ENCODE measurements around the gene FRAT2.

FRAT2 gene

DNA sequence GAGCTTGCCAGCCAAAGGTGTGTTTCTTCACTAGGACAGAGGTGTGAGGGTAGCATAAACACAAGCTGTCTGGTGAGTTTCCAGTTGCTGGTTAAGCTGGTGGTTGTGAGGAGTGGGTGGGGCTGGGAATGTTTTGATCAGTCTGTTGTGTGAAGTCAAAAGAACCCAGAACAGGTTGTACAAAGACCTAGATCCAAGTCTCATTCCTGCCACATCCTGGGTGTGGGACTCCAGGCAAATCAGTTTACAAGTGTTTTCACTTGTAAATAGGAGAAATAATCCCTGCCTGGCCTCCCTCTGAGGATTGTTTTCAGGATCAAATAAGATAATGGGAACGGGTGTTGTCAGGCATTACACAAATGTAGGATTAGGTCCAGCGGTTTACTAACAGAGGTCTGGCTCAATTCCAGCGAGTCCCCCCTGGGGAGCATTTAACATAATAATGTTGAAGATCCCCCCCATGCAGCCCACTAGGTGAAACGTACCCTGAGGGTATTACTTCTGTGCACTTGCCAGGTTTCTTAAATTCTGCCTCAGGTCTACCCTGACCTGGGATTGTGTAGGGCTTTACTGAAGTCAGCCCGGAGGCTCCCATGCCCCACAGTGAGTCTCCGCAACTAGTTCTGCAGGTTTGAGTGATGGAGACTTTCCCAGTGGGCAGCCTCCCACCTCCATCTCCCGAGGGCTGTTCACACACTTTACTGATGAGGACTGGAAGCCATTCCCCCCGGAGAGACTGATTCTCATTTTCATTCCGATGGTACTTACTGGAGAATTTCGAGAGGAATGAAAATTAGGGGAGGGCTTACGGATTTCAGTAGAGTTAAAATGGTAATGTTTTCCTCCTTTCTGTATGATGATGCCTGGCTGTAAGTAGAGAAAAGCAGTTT, 2.7 kb upstream of the FRAT2 start:
- peak; percentile 12; the same call in 1 of the 2 replicates for TF ChIP-seq ZBTB7A (IDR thresholded peaks at IDR 0.05; ENCODE audit: low read depth)
- TF ChIP-seq YY1 (IDR thresholded peaks at IDR 0.05; ENCODE audit: low read depth), result 0 out of 2 replicates have a peak, but pooled peaks have one; percentile 27
- no peak for TF ChIP-seq CREB1 (IDR thresholded peaks at IDR 0.05; ENCODE audit: low read depth)
- peak; percentile 45 for TF ChIP-seq NFIC (IDR thresholded peaks at IDR 0.05)

DNA sequence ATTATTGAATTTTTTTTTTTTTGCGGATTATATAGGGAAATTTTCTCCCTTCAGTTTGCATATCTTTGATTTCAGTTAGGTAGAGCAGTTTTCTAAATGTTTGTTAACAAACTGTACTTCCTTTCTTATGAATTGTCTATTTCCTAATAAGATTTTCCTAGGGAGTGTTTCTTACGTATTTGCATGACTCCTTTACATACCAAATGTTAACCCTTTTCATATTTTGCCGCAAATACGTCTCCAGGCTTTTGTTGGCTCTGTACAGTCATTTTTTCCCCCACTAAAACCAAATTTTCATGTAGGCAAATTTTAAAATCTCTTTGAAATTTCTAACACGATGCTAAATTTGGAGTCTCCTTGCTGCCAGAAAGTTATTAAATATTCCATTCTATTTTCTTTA, 1.9 kb upstream of the FRAT2 start:
- no peak for TF ChIP-seq YY1 (IDR thresholded peaks at IDR 0.05; ENCODE audit: low read depth)
- TF ChIP-seq ZBTB7A (IDR thresholded peaks at IDR 0.05; ENCODE audit: low read depth), result no peak
- TF ChIP-seq EGR1 (IDR thresholded peaks at IDR 0.05), result no peak
- TF ChIP-seq, protein P1, sequence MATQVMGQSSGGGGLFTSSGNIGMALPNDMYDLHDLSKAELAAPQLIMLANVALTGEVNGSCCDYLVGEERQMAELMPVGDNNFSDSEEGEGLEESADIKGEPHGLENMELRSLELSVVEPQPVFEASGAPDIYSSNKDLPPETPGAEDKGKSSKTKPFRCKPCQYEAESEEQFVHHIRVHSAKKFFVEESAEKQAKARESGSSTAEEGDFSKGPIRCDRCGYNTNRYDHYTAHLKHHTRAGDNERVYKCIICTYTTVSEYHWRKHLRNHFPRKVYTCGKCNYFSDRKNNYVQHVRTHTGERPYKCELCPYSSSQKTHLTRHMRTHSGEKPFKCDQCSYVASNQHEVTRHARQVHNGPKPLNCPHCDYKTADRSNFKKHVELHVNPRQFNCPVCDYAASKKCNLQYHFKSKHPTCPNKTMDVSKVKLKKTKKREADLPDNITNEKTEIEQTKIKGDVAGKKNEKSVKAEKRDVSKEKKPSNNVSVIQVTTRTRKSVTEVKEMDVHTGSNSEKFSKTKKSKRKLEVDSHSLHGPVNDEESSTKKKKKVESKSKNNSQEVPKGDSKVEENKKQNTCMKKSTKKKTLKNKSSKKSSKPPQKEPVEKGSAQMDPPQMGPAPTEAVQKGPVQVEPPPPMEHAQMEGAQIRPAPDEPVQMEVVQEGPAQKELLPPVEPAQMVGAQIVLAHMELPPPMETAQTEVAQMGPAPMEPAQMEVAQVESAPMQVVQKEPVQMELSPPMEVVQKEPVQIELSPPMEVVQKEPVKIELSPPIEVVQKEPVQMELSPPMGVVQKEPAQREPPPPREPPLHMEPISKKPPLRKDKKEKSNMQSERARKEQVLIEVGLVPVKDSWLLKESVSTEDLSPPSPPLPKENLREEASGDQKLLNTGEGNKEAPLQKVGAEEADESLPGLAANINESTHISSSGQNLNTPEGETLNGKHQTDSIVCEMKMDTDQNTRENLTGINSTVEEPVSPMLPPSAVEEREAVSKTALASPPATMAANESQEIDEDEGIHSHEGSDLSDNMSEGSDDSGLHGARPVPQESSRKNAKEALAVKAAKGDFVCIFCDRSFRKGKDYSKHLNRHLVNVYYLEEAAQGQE (IDR thresholded peaks at IDR 0.05; ENCODE audit: low read depth), result no peak
- TF ChIP-seq FOXM1 (IDR thresholded peaks at IDR 0.05; ENCODE audit: borderline replicate concordance, low read depth), result no peak
- TF ChIP-seq, protein P2, sequence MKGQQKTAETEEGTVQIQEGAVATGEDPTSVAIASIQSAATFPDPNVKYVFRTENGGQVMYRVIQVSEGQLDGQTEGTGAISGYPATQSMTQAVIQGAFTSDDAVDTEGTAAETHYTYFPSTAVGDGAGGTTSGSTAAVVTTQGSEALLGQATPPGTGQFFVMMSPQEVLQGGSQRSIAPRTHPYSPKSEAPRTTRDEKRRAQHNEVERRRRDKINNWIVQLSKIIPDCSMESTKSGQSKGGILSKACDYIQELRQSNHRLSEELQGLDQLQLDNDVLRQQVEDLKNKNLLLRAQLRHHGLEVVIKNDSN (IDR thresholded peaks at IDR 0.05), result no peak
- TF ChIP-seq TEAD4 (IDR thresholded peaks at IDR 0.05), result no peak
- TF ChIP-seq TCF12 (IDR thresholded peaks at IDR 0.05; ENCODE audit: low read depth), result no peak
- TF ChIP-seq, protein P3, sequence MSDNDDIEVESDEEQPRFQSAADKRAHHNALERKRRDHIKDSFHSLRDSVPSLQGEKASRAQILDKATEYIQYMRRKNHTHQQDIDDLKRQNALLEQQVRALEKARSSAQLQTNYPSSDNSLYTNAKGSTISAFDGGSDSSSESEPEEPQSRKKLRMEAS (IDR thresholded peaks at IDR 0.05), result no peak
- no peak for TF ChIP-seq CREB1 (IDR thresholded peaks at IDR 0.05; ENCODE audit: low read depth)
- TF ChIP-seq RAD21 (IDR thresholded peaks at IDR 0.05; ENCODE audit: low read depth), result no peak
- TF ChIP-seq TAF1 (IDR thresholded peaks at IDR 0.05; ENCODE audit: low read depth), result no peak
- no peak for TF ChIP-seq CEBPB (IDR thresholded peaks at IDR 0.05)

DNA sequence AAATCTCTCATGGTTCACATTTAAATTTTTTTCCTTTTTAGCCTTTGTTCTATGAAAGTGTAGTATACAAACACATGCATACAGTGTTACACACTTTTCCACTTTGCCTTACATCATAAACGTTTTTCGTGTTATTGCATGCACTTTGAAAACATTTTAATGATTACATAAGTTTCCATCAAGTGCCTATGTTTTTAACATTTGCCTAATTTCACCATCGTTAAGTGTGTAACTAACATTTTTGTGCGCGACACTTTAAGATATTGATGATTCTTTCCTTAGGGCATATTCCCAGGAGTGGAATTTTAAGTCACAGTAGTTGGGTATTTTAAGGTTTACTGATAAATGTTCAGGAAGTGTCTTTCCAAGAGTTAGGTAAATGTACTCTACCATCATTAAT, 1.5 kb upstream of the FRAT2 start:
- no peak for TF ChIP-seq EP300 (IDR thresholded peaks at IDR 0.05; ENCODE audit: borderline replicate concordance)
- no peak for TF ChIP-seq FOXM1 (IDR thresholded peaks at IDR 0.05; ENCODE audit: borderline replicate concordance, low read depth)
- no peak for TF ChIP-seq TAF1 (IDR thresholded peaks at IDR 0.05; ENCODE audit: low read depth)
- TF ChIP-seq EGR1 (IDR thresholded peaks at IDR 0.05), result no peak
- TF ChIP-seq RAD21 (IDR thresholded peaks at IDR 0.05; ENCODE audit: low read depth), result no peak
- no peak for TF ChIP-seq CREB1 (IDR thresholded peaks at IDR 0.05; ENCODE audit: low read depth)
- TF ChIP-seq, protein P1 (IDR thresholded peaks at IDR 0.05; ENCODE audit: low read depth), result no peak
- TF ChIP-seq, protein P2 (IDR thresholded peaks at IDR 0.05), result no peak
- TF ChIP-seq YY1 (IDR thresholded peaks at IDR 0.05; ENCODE audit: low read depth), result no peak
- no peak for TF ChIP-seq CEBPB (IDR thresholded peaks at IDR 0.05)
- TF ChIP-seq NFIC (IDR thresholded peaks at IDR 0.05), result no peak
- TF ChIP-seq, protein P3 (IDR thresholded peaks at IDR 0.05), result no peak
- no peak for TF ChIP-seq ZBTB7A (IDR thresholded peaks at IDR 0.05; ENCODE audit: low read depth)

DNA sequence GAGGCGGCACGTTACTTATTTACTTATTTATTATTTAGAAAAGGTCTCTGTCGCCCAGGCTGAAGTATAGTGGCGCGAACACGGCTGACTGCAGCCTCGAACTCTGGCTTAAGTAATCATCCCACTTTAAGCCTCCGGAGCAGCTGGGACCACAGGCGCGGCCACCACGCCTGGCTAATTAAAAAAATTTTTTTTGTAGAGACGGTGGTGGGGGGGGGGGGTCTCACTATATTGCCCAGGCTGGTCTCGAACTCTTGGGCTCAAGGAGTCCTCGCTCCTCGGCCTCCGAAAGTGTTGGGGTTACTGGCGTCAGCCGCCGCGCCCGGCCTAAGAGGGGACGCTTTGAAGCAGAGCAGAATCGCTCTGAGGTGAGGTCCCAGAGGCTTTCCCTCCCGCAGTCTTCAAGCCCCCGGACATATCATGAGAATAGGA, 675 bp upstream of the FRAT2 start:
- TF ChIP-seq, protein P3 (IDR thresholded peaks at IDR 0.05), result no peak
- TF ChIP-seq TCF12 (IDR thresholded peaks at IDR 0.05; ENCODE audit: low read depth) (no peak), TEAD4 (IDR thresholded peaks at IDR 0.05) (no peak), NFIC (IDR thresholded peaks at IDR 0.05) (no peak), ZBTB7A (IDR thresholded peaks at IDR 0.05; ENCODE audit: low read depth) (no peak), CEBPB (IDR thresholded peaks at IDR 0.05) (no peak), EP300 (IDR thresholded peaks at IDR 0.05; ENCODE audit: borderline replicate concordance) (no peak), YY1 (IDR thresholded peaks at IDR 0.05; ENCODE audit: low read depth) (no peak), CREB1 (IDR thresholded peaks at IDR 0.05; ENCODE audit: low read depth) (no peak), RAD21 (IDR thresholded peaks at IDR 0.05; ENCODE audit: low read depth) (no peak), FOXM1 (IDR thresholded peaks at IDR 0.05; ENCODE audit: borderline replicate concordance, low read depth) (no peak), EGR1 (IDR thresholded peaks at IDR 0.05) (no peak), TAF1 (IDR thresholded peaks at IDR 0.05; ENCODE audit: low read depth) (no peak)
- TF ChIP-seq, protein P1 (IDR thresholded peaks at IDR 0.05; ENCODE audit: low read depth), result no peak
- TF ChIP-seq, protein P2 (IDR thresholded peaks at IDR 0.05), result no peak
